Right lobe of liver (tissue), 6 donors: ENCODE data around the gene KTN1. TPM values are rescaled to one million over a fixed set of nuclear protein-coding genes. Genes with fewer than 3 reads are reported as not detected.

Experiments
- ATAC-seq, 4 donors: fragments of 200-7000 bp; cut with Tn5 transposase; one replicate each; pipeline ENCODE4 v1.9.1; 2020; ENCODE audit warnings: mild to moderate bottlenecking in 4 of 4, moderate library complexity in 4 of 4
- DNase-seq, 3 donors: peaks; one replicate each; pipeline ENCODE4 v3.0.0-alpha.2; 2020
- H3K27ac ChIP-seq, 3 donors: fragments of 200-600 bp; one replicate each; pipeline ENCODE4 v1.8.0; 2022
- H3K27me3 ChIP-seq, 2 donors: fragments of 200-600 bp; one replicate each; pipeline ENCODE4 v1.8.0; 2022
- H3K36me3 ChIP-seq, 4 donors: fragments of 200-600 bp; sonication (generic) in 1 of 4; one replicate each; pipeline versions ENCODE4 v1.5.1 to v1.8.0; 2017 to 2022; ENCODE audit warnings: control low read depth in 1 of 4
- H3K4me1 ChIP-seq, 4 donors: fragments of 200-600 bp; sonication (generic) in 1 of 4; one replicate each; pipeline versions ENCODE4 v1.5.1 to v1.8.0; 2017 to 2022; ENCODE audit warnings: control low read depth in 1 of 4
- H3K4me3 ChIP-seq, 3 donors: fragments of 200-600 bp; one replicate each; pipeline ENCODE4 v1.8.0; 2022
- H3K9me3 ChIP-seq, 4 donors: fragments of 200-600 bp; sonication (generic) in 1 of 4; one replicate each; pipeline versions ENCODE4 v1.5.1 to v1.8.0; 2017 to 2022; ENCODE audit warnings: control low read depth in 1 of 4
- POLR2A ChIP-seq: fragments of 450-650 bp; IDR thresholded peaks from one replicate; pipeline ENCODE4 v1.6.1; 2017; ENCODE audit warnings: antibody characterized with exemption, mild to moderate bottlenecking
- WGBS: methylation state at CpG from one replicate; pipeline ENCODE4 v1.1.6; 2018; ENCODE audit warnings: low coverage, low lambda C conversion rate; ENCODE audit not compliant: insufficient coverage; ENCODE audit errors: missing lambda C conversion rate; 5-methylcytosine and 5-hydroxymethylcytosine counted together
- intact Hi-C, 2 donors: fragments of 100-400 bp; cut with DNase I; formaldehyde crosslinking; loops; one replicate each; pipeline versions ENCODE4 v1.11.2 to v1.14.1; 2022
- total RNA-seq, 6 experiments: library from RNA; depleted of rRNA in 2 of 6; stranded (reverse); fragments of >200 nt in 2 of 6; fragmentation: NEBNext Ultra II Directional in 3 of 6; extraction: Animal tissue kit (Norgen Biotek cat#: 25700) in 3 of 6; gene quantifications; one replicate each; pipeline versions ENCODE4 v1.1.0 to v1.2.4, GENCODE V29; 2016 to 2023
- TF ChIP-seq, protein P1 (sequence below), 4 donors: fragments of 200-600 bp in 3 of 4; fragments of 450-650 bp in 1 of 4; IDR thresholded peaks; one replicate each; pipeline versions ENCODE4 v1.5.1 to v1.8.0; 2016 to 2022; ENCODE audit warnings: antibody characterized with exemption in 4 of 4, mild to moderate bottlenecking in 2 of 4
- donor health status: DM: no; HTN: yes; CAD: no.
- donor health status: DM: no; HTN: no; CAD: no.
- donor health status: DM: no; HTN: no; CAD: no.
- donor health status: DM: no; HTN: yes; CAD: no.
- donor health status: DM: no; HTN: yes; CAD: no.

KTN1 gene
- total RNA-seq, 6 experiments from 2014 or later: 55.8 to 90.8 (median 64.1) TPM

DNA sequence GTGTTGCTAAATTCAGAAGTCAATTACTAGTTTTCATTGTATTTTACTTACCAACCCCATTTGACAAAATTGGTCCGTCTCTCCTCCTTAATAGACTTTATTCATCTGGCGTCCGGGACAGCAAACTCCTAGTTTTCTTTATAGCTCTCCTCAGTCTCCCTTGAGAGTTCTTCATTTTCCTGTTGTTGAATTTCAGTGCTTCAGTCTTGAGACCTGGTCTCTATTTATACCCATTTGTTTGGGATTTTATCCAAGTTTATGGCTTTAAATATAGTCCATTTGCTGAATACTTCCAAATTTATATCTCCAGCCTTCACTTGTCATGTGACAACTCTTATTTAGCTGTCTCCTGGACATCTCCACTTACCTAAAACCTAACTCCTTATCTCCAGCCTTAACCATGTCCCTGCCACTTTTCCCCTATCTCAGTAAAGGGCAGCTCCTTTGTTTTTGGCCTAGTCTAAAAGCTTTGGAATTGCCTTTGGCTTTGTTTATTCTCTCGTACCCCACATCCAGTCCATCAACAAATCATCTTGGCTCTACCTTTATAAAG, 23.5 kb downstream of the KTN1 start:
- TF ChIP-seq POLR2A: no peak
- TF ChIP-seq, protein P1, sequence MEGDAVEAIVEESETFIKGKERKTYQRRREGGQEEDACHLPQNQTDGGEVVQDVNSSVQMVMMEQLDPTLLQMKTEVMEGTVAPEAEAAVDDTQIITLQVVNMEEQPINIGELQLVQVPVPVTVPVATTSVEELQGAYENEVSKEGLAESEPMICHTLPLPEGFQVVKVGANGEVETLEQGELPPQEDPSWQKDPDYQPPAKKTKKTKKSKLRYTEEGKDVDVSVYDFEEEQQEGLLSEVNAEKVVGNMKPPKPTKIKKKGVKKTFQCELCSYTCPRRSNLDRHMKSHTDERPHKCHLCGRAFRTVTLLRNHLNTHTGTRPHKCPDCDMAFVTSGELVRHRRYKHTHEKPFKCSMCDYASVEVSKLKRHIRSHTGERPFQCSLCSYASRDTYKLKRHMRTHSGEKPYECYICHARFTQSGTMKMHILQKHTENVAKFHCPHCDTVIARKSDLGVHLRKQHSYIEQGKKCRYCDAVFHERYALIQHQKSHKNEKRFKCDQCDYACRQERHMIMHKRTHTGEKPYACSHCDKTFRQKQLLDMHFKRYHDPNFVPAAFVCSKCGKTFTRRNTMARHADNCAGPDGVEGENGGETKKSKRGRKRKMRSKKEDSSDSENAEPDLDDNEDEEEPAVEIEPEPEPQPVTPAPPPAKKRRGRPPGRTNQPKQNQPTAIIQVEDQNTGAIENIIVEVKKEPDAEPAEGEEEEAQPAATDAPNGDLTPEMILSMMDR (IDR thresholded peaks at IDR 0.05): no peak
- Histone ChIP-seq H3K27ac (no peak overlapping the region), H3K27me3 (no peaks in the 10 kb centered on the region), H3K9me3 (no peaks in the 10 kb centered on the region), H3K4me3 (no peak overlapping the region), H3K4me1 (peaks cover 0 to 40% (median 10%) of the 10 kb centered on the region in 4 donors), H3K36me3 (no peaks in the 10 kb centered on the region)
- ATAC-seq (no peak), DNase-seq (no peak)
- intact Hi-C loops: no loop called here
- 84% methylated on average over 4 of the region's 4 CpGs for WGBS

GRCh38 chr14:55604488-55604887, 24.5 kb downstream of the KTN1 start:
- intact Hi-C loops: no loop called here
- Histone ChIP-seq H3K27me3 (no peaks in the 10 kb centered on the region), H3K27ac (no peak overlapping the region), H3K9me3 (no peaks in the 10 kb centered on the region), H3K4me3 (no peak overlapping the region), H3K36me3 (no peaks in the 10 kb centered on the region), H3K4me1 (peaks cover 0 to 35% (median 10%) of the 10 kb centered on the region in 4 donors)
- ATAC-seq: no peak
- no peak for TF ChIP-seq POLR2A
- TF ChIP-seq, protein P1 (IDR thresholded peaks at IDR 0.05): no peak
- no peak for DNase-seq

GRCh38 chr14:55604900-55605418, 25.0 kb downstream of the KTN1 start:
- no peak for DNase-seq
- Histone ChIP-seq H3K36me3 (no peaks in the 10 kb centered on the region), H3K27ac (no peak overlapping the region), H3K9me3 (no peaks in the 10 kb centered on the region), H3K27me3 (no peaks in the 10 kb centered on the region), H3K4me1 (peaks cover 0 to 35% (median 10%) of the 10 kb centered on the region in 4 donors), H3K4me3 (no peak overlapping the region)
- WGBS: 89% methylated on average over 7 of the region's 7 CpGs
- TF ChIP-seq, protein P1 (IDR thresholded peaks at IDR 0.05): no peak
- no peak for TF ChIP-seq POLR2A
- intact Hi-C loops: no loop called here
- no peak for ATAC-seq

GRCh38 chr14:55605793-55606192, 25.8 kb downstream of the KTN1 start:
- peaks cover 0 to 27% (median 6%) of the 10 kb centered on the region in 4 donors for H3K4me1 ChIP-seq
- intact Hi-C loops: no loop called here
- H3K27ac ChIP-seq: no peak overlapping the region
- TF ChIP-seq, protein P1 (IDR thresholded peaks at IDR 0.05): no peak
- no peak for TF ChIP-seq POLR2A
- H3K36me3 ChIP-seq: no peaks in the 10 kb centered on the region
- no peaks in the 10 kb centered on the region for H3K9me3 ChIP-seq
- 10% methylated on average over 1 of the region's 1 CpG for WGBS
- ATAC-seq (peak in 1 of 4 donors; percentile 34), DNase-seq (no peak)
- H3K4me3 ChIP-seq: no peak overlapping the region
- no peaks in the 10 kb centered on the region for H3K27me3 ChIP-seq

DNA sequence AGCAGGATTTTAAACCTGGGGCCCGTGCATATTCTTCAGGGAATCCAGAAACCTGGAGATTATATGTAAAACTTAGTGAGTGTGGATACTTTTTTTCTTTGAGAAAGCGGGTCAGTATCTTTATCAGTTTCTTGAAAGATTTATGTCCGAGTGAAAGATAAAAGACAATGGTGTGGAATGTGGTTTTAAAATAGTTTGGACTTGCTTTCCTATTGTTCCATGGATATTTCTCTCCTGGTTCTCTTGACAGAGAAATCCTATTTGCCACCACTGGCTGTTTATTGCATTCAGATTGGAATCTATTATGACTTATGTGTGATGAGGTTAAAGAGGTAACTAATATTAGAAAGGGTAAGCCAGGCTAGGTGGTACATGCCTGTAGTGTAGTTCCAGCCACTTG, 27.4 kb downstream of the KTN1 start:
- intact Hi-C loops: no loop called here
- no peak for ATAC-seq
- Histone ChIP-seq H3K4me3 (no peak overlapping the region), H3K27ac (no peak overlapping the region), H3K9me3 (no peaks in the 10 kb centered on the region), H3K4me1 (peaks cover 0 to 19% (median 7%) of the 10 kb centered on the region in 4 donors), H3K36me3 (no peaks in the 10 kb centered on the region), H3K27me3 (no peaks in the 10 kb centered on the region)
- no peak for DNase-seq
- TF ChIP-seq POLR2A: no peak
- TF ChIP-seq, protein P1 (IDR thresholded peaks at IDR 0.05): no peak
- WGBS: 77% methylated on average over 3 of the region's 3 CpGs
